Measurements from ENCODE around the gene BCAP29. TPM values are rescaled to one million over a fixed set of nuclear protein-coding genes. Genes with fewer than 3 reads are reported as not detected.

BCAP29 gene
- total and polyA plus RNA-seq, 2 donors (not counting 3 experiments of a cell fraction or from before 2014, with no cell fraction given), result 122 to 162 TPM

DNA sequence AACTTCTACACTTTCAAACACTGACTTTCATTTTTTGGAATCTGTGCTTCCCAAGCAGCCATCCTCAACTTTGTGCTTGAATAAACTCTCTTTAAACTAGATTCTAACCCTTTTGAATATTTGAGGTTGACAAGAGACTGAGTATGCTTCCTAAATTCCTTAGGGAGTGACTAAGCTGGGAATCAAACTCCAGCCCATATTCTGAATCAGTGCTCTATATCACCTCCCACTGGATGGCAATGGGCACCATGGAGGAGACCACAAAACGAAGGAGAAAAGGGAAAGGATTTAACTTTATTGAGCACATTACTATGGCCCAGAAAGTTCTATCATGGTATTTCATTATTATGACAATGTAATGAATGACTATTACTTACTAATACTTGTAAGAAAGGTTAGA, 63.4 kb downstream of the BCAP29 start:
- ChIA-PET CTCF (interaction anchor here (1.1 kb wide), 1 partner anchor 22 kb away, joined by 3 read pairs; no protein-coding TSS in a partner anchor), POLR2A (no interaction called here)
- Histone ChIP-seq H3K9me3 (replicated peaks; ENCODE audit: control insufficient read depth, insufficient read depth, low read length) (no peaks in the 10 kb centered on the region), H3K4me1 (ENCODE audit: control insufficient read depth, extremely low read depth, insufficient read depth, low read length) (peaks cover 3% of the 10 kb centered on the region), H3K27me3 (ENCODE audit: control insufficient read depth in 2 of 2, insufficient read depth in 2 of 2, low read length in 2 of 2) (no peaks in the 10 kb centered on the region), H2AFZ (ENCODE audit: low read depth, low read length) (no peak overlapping the region), H3K9ac (replicated peaks; ENCODE audit: extremely low read depth, insufficient read depth, low read length) (no peak overlapping the region), H3K27ac (ENCODE audit: insufficient read depth, low read depth, low read length) (no peak overlapping the region), H3K4me2 (ENCODE audit: insufficient read depth, low read length) (no peak overlapping the region), H3K36me3 (ENCODE audit: control insufficient read depth in 2 of 2, extremely low read depth in 1 of 2, insufficient read depth in 2 of 2, low read length in 2 of 2) (no peaks in the 10 kb centered on the region), H3K79me2 (ENCODE audit: control insufficient read depth, insufficient read depth, low read length) (no peaks in the 10 kb centered on the region), H4K20me1 (replicated peaks; ENCODE audit: control insufficient read depth, extremely low read depth, insufficient read depth, low read length) (no peaks in the 10 kb centered on the region), H3K9me1 (replicated peaks; ENCODE audit: control insufficient read depth, extremely low read depth, insufficient read depth, low read length) (no peaks in the 10 kb centered on the region), H3K4me3 (replicated peaks in 1 of 3; ENCODE audit: insufficient read depth in 1 of 3, low read depth in 1 of 3, low read length in 3 of 3) (no peak overlapping the region)
- no TSS peak for BruUV-seq (replicated peaks)
- dilution Hi-C loops (cut with MboI; ENCODE audit: extremely low pct_ligation_motif_present, low sequenced_read_pairs) (no loop called here), intact Hi-C loops (cut with micrococcal nuclease) (no loop called here)
- TF ChIP-seq FOS (IDR thresholded peaks at IDR 0.05; ENCODE audit: borderline replicate concordance, insufficient read depth, low read length), result no peak
- no peak for TF ChIP-seq MYC (IDR thresholded peaks at IDR 0.05; ENCODE audit: low read depth, low read length)
- TF ChIP-seq, protein P1, sequence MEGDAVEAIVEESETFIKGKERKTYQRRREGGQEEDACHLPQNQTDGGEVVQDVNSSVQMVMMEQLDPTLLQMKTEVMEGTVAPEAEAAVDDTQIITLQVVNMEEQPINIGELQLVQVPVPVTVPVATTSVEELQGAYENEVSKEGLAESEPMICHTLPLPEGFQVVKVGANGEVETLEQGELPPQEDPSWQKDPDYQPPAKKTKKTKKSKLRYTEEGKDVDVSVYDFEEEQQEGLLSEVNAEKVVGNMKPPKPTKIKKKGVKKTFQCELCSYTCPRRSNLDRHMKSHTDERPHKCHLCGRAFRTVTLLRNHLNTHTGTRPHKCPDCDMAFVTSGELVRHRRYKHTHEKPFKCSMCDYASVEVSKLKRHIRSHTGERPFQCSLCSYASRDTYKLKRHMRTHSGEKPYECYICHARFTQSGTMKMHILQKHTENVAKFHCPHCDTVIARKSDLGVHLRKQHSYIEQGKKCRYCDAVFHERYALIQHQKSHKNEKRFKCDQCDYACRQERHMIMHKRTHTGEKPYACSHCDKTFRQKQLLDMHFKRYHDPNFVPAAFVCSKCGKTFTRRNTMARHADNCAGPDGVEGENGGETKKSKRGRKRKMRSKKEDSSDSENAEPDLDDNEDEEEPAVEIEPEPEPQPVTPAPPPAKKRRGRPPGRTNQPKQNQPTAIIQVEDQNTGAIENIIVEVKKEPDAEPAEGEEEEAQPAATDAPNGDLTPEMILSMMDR (IDR thresholded peaks at IDR 0.05; ENCODE audit: extremely low read depth in 1 of 2, insufficient read depth in 1 of 2, low read depth in 1 of 2, low read length in 2 of 2), result no peak
- TF ChIP-seq JUN (IDR thresholded peaks at IDR 0.05; ENCODE audit: borderline replicate concordance, insufficient read depth, insufficient read length, low read depth), result no peak
- no peak for TF ChIP-seq EZH2 (IDR thresholded peaks at IDR 0.05; ENCODE audit: borderline replicate concordance, low read depth, low read length, severe bottlenecking)
- TF ChIP-seq, protein P2, sequence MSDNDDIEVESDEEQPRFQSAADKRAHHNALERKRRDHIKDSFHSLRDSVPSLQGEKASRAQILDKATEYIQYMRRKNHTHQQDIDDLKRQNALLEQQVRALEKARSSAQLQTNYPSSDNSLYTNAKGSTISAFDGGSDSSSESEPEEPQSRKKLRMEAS (IDR thresholded peaks at IDR 0.05; ENCODE audit: insufficient read depth, insufficient read length), result no peak
- no peak for TF ChIP-seq POLR2AphosphoS5 (IDR thresholded peaks at IDR 0.05; ENCODE audit: insufficient read depth, low read depth, low read length)
- no peak for TF ChIP-seq POLR2A (IDR thresholded peaks at IDR 0.05; ENCODE audit: low read depth, low read length)
- no peak for TF ChIP-seq GATA2 (IDR thresholded peaks at IDR 0.05; ENCODE audit: insufficient read depth, insufficient read length, low read depth, low read length)
- no peak for DNase-seq (ENCODE audit: low read depth, low spot score)
- no peak for FAIRE-seq

All from endothelial cell of umbilical vein (primary cell).